Sigmoid colon (tissue), 4 donors: Measurements from ENCODE around the gene MAMDC2.

Source experiments
- EP300 ChIP-seq, 4 donors: sonication (generic); formaldehyde crosslinking; IDR thresholded peaks; one replicate each; pipeline ENCODE4 v1.6.1; 2017; ENCODE audit warnings: antibody characterized with exemption in 4 of 4
- TF ChIP-seq, protein P1 (sequence below), 4 experiments: fragments of 450-650 bp in 3 of 4; fragments of 200-600 bp in 1 of 4; IDR thresholded peaks; one replicate each; pipeline ENCODE4 v1.5.1; 2016 to 2019; ENCODE audit warnings: antibody characterized with exemption in 4 of 4, mild to moderate bottlenecking in 3 of 4, moderate library complexity in 2 of 4

DNA sequence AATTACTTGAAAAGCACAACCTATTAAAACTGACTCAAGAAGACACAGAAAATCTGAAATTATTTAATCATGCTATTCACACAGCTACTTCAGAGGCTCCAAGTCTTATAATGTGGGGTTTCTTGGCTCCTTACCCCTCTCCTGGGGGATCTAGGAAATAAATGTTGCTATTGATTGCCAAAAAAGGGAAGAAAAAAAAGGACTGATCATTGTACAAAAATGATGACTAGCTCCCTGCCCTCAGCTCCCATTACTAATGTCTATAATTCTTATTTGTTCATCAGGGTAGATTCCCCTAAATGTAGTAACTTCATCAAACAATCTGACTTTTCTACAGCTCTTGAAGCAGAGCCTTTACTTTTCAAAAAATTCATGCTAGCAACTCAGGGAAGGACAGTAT lies 211.8 kb downstream of the MAMDC2 start:
- TF ChIP-seq, protein P1, sequence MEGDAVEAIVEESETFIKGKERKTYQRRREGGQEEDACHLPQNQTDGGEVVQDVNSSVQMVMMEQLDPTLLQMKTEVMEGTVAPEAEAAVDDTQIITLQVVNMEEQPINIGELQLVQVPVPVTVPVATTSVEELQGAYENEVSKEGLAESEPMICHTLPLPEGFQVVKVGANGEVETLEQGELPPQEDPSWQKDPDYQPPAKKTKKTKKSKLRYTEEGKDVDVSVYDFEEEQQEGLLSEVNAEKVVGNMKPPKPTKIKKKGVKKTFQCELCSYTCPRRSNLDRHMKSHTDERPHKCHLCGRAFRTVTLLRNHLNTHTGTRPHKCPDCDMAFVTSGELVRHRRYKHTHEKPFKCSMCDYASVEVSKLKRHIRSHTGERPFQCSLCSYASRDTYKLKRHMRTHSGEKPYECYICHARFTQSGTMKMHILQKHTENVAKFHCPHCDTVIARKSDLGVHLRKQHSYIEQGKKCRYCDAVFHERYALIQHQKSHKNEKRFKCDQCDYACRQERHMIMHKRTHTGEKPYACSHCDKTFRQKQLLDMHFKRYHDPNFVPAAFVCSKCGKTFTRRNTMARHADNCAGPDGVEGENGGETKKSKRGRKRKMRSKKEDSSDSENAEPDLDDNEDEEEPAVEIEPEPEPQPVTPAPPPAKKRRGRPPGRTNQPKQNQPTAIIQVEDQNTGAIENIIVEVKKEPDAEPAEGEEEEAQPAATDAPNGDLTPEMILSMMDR (IDR thresholded peaks at IDR 0.05): no peak
- TF ChIP-seq EP300 (IDR thresholded peaks at IDR 0.05): no peak
